ENCODE results near the gene NASP. TPM values are rescaled to one million over a fixed set of nuclear protein-coding genes. Genes with fewer than 3 reads are reported as not detected.

The NASP gene
- total RNA-seq, 1 experiment from 2014 or later, result 514 TPM

- Histone ChIP-seq H3K79me2 (ENCODE audit: insufficient read depth, low read length) (no peaks in the 10 kb centered on the region), H3K23me2 (ENCODE audit: insufficient read length, low read depth, low read length, poor library complexity, severe bottlenecking) (no peaks in the 10 kb centered on the region), H3K18ac (ENCODE audit: insufficient read length, low read depth, low read length) (no peak overlapping the region), H4K91ac (ENCODE audit: insufficient read length, low read depth, low read length) (no peak overlapping the region), H3K23ac (ENCODE audit: insufficient read length, low read depth, low read length) (no peak overlapping the region), H2AK5ac (ENCODE audit: insufficient read length, low read length) (no peak overlapping the region), H3K79me1 (ENCODE audit: insufficient read depth, low read depth, low read length, poor library complexity, severe bottlenecking) (no peaks in the 10 kb centered on the region), H4K5ac (ENCODE audit: insufficient read length, low read depth, low read length) (no peak overlapping the region), H3K27me3 (ENCODE audit: insufficient read depth, low read length) (no peaks in the 10 kb centered on the region), H4K20me1 (ENCODE audit: control insufficient read depth, insufficient read depth, insufficient read length) (no peaks in the 10 kb centered on the region), H2BK15ac (ENCODE audit: low read depth, low read length) (no peak overlapping the region), H3K56ac (ENCODE audit: insufficient read length, low read depth, low read length) (no peak overlapping the region), H3K14ac (ENCODE audit: insufficient read depth, low read length) (no peak overlapping the region), H2BK120ac (ENCODE audit: low read depth, low read length, poor library complexity, severe bottlenecking) (no peak overlapping the region), H2BK5ac (ENCODE audit: insufficient read length, low read length) (no peak overlapping the region), H3K9ac (ENCODE audit: extremely low read depth, insufficient read length, low read length) (no peak overlapping the region), H3K4me2 (ENCODE audit: insufficient read depth, insufficient read length, low read length) (no peak overlapping the region), H3K4ac (ENCODE audit: low read depth, low read length) (no peak overlapping the region), H3K4me1 (ENCODE audit: insufficient read depth, low read length) (no peaks in the 10 kb centered on the region), H3K9me3 (ENCODE audit: control insufficient read depth, low read depth, low read length) (no peaks in the 10 kb centered on the region), H4K8ac (replicated peaks; ENCODE audit: insufficient read length, low read depth, low read length) (no peak overlapping the region), H3T11ph (ENCODE audit: low read length) (no peak overlapping the region), H2BK12ac (ENCODE audit: insufficient read length, low read depth, low read length) (no peak overlapping the region), H2AFZ (ENCODE audit: low read length) (no peak overlapping the region), H2BK20ac (ENCODE audit: low read depth, low read length, poor library complexity, severe bottlenecking) (no peak overlapping the region), H3K27ac (ENCODE audit: insufficient read length, low read depth, low read length) (peak overlapping the region; percentile 7)
- H3K9me3 Mint-ChIP-seq, result no peaks in the 10 kb centered on the region
- no CpG with 5 or more reads among the region's 18 CpGs for WGBS (ENCODE audit: extremely low coverage, insufficient read length, low lambda C conversion rate)
- peaks cover 14 to 47% (median 32%) of the 10 kb centered on the region in 3 experiments; a peak in 6 of 7 replicates for H3K36me3 Mint-ChIP-seq (ENCODE audit: insufficient read depth in 1 of 3, low read depth in 3 of 3)
- TF ChIP-seq CTCF (conservative IDR thresholded peaks at IDR 0.05), result no peak
- peak overlapping the region in 1 of 3 experiments; percentile 61; a peak in 3 of 7 replicates for H3K27ac Mint-ChIP-seq
- H3K27me3 Mint-ChIP-seq (ENCODE audit: low read depth), result no peaks in the 10 kb centered on the region
- H3K4me3 Mint-ChIP-seq, result no peak overlapping the region
- no peak for DNase-seq
- H3K4me1 Mint-ChIP-seq, result peaks cover 0 to 4% of the 10 kb centered on the region in 2 experiments; a peak in 1 of 4 replicates
Observed at GRCh38 chr1:45621895-45622523, 38.2 kb downstream of the NASP start.

All from H9 (cell line).